GM19397 (cell line): Measurements from ENCODE around the gene CLTB.
"Not testable (repeated sequence)": the region's sequence is repeated elsewhere in the genome, so short reads cannot be mapped to it uniquely, and the experiment has no call there.

Experiments
- ATAC-seq: cut with Tn5 transposase; IDR thresholded peaks from one replicate; pipeline ENCODE4 v1.9.1; 2021; ENCODE audit warnings: mild to moderate bottlenecking, moderate library complexity; ENCODE audit not compliant: unreplicated experiment

Gene CLTB

GRCh38 chr5:176427971-176428370, 11.6 kb upstream of the CLTB start:
- no peak for ATAC-seq

- no peak for ATAC-seq
These were observed 10.5 kb upstream of the CLTB start for GRCh38 chr5:176426876-176427275.

GRCh38 chr5:176425791-176426190, 9.5 kb upstream of the CLTB start:
- no peak for ATAC-seq

- no peak for ATAC-seq
These were observed 8.8 kb upstream of the CLTB start for GRCh38 chr5:176425138-176425537.

- no peak for ATAC-seq
These were observed 7.8 kb upstream of the CLTB start for GRCh38 chr5:176424181-176424580.

GRCh38 chr5:176420972-176421544, 4.7 kb upstream of the CLTB start:
- no peak for ATAC-seq

- no peak for ATAC-seq
These were observed 3.7 kb upstream of the CLTB start for GRCh38 chr5:176420086-176420485.

- no peak for ATAC-seq
These were observed 1.9 kb upstream of the CLTB start for GRCh38 chr5:176418251-176418650.

- no peak for ATAC-seq
These were observed 626 bp upstream of the CLTB start for GRCh38 chr5:176416965-176417364.

- ATAC-seq = no peak
These were observed 943 bp downstream of the CLTB start for GRCh38 chr5:176415240-176415951.

- ATAC-seq = no peak
These were observed 1.6 kb downstream of the CLTB start for GRCh38 chr5:176414704-176415103.

- ATAC-seq = no peak
These were observed 2.6 kb downstream of the CLTB start for GRCh38 chr5:176413709-176414191.

- no peak for ATAC-seq
These were observed 3.1 kb downstream of the CLTB start for GRCh38 chr5:176413255-176413565.

GRCh38 chr5:176412517-176413254, 3.7 kb downstream of the CLTB start:
- no peak for ATAC-seq

GRCh38 chr5:176410486-176411180, 5.7 kb downstream of the CLTB start:
- no peak for ATAC-seq

GRCh38 chr5:176409765-176410164, 6.6 kb downstream of the CLTB start:
- no peak for ATAC-seq

GRCh38 chr5:176408590-176408989, 7.7 kb downstream of the CLTB start:
- no peak for ATAC-seq

GRCh38 chr5:176408252-176408573, 8.1 kb downstream of the CLTB start:
- ATAC-seq = not testable (repeated sequence)

- no peak for ATAC-seq
These were observed 8.7 kb downstream of the CLTB start for GRCh38 chr5:176407456-176408251.

GRCh38 chr5:176406436-176407052, 9.8 kb downstream of the CLTB start:
- ATAC-seq = no peak
